HepG2 (cell line): ENCODE measurements around the gene ZCCHC24. TPM values are rescaled to one million over a fixed set of nuclear protein-coding genes. Genes with fewer than 3 reads are reported as not detected.
A peak's percentile ranks its signal among the peaks of the same experiment; 100 is the strongest.

Source experiments
- ATRX ChIP-seq: sonication (generic); formaldehyde crosslinking; IDR thresholded peaks from 2 replicates; pipeline ENCODE4 v1.4.0; 2020; ENCODE audit warnings: missing genetic modification reagents, borderline replicate concordance
- NAIF1 ChIP-seq: sonication (generic); formaldehyde crosslinking; IDR thresholded peaks from 2 replicates; pipeline ENCODE4 v1.5.0; 2020; ENCODE audit warnings: mild to moderate bottlenecking, missing genetic modification reagents, borderline replicate concordance
- SAP130 ChIP-seq: IDR thresholded peaks from 2 replicates; pipeline ENCODE4 v1.6.1; 2016; ENCODE audit warnings: low read depth
- SNAI1 ChIP-seq: sonication (generic); formaldehyde crosslinking; IDR thresholded peaks from 2 replicates; pipeline ENCODE4 v1.5.0; 2020; ENCODE audit warnings: mild to moderate bottlenecking, missing genetic modification reagents, borderline replicate concordance
- TCF7L2 ChIP-seq: IDR thresholded peaks from 2 replicates; pipeline ENCODE4 v1.6.1; 2011; ENCODE audit warnings: mild to moderate bottlenecking, low read depth, low read length, moderate library complexity
- WIZ ChIP-seq: sonication (generic); formaldehyde crosslinking; IDR thresholded peaks from 2 replicates; pipeline ENCODE4 v1.5.1; 2020; ENCODE audit warnings: mild to moderate bottlenecking, missing genetic modification reagents
- XBP1 ChIP-seq: sonication (generic); formaldehyde crosslinking; IDR thresholded peaks from 2 replicates; pipeline ENCODE4 v1.5.0; 2020; ENCODE audit warnings: missing genetic modification reagents
- ZNF484 ChIP-seq: sonication (generic); formaldehyde crosslinking; IDR thresholded peaks from 2 replicates; pipeline ENCODE4 v1.5.1; 2020; ENCODE audit warnings: mild to moderate bottlenecking, low read depth, missing genetic modification reagents, borderline replicate concordance
- polyA plus RNA-seq, 8 experiments: library from polyadenylated mRNA; depleted of rRNA in 3 of 8; stranded (reverse) in 7 of 8; unstranded in 1 of 8; fragments of >200 nt; fragmentation: Illumina TruSeq in 4 of 8; extraction: Trizol in 4 of 8; gene quantifications; 2 replicates each; pipeline versions ENCODE4 v1.2.1 to v1.2.3, GENCODE V29; 2011 to 2016; ENCODE audit warnings: low read depth in 4 of 8, missing spikeins in 1 of 8, mixed read lengths in 1 of 8; ENCODE audit not compliant: insufficient read depth in 1 of 8
- total RNA-seq, 5 experiments: library from RNA; depleted of rRNA; stranded (reverse); fragments of >200 nt; fragmentation: Illumina TruSeq; extraction: Trizol; gene quantifications; 2 replicates each; pipeline ENCODE4 v1.2.3, GENCODE V29; 2016; ENCODE audit warnings: low read depth in 1 of 5
- TF ChIP-seq, protein P1 (sequence below): sonication (generic); formaldehyde crosslinking; IDR thresholded peaks from 2 replicates; pipeline ENCODE4 v1.4.0; 2020; ENCODE audit warnings: missing genetic modification reagents
- TF ChIP-seq, protein P2 (sequence below): sonication (generic); formaldehyde crosslinking; conservative IDR thresholded peaks from 2 replicates; pipeline ENCODE4 v1.4.0; 2020; ENCODE audit warnings: mild to moderate bottlenecking, missing genetic modification reagents, moderate library complexity
- TF ChIP-seq, protein P3 (sequence below): sonication (generic); formaldehyde crosslinking; IDR thresholded peaks from 2 replicates; pipeline ENCODE4 v1.4.0; 2020; ENCODE audit warnings: mild to moderate bottlenecking, missing genetic modification reagents
- TF ChIP-seq, protein P4 (sequence below): sonication (generic); formaldehyde crosslinking; IDR thresholded peaks from 2 replicates; pipeline ENCODE4 v1.5.0; 2020; ENCODE audit warnings: mild to moderate bottlenecking, missing genetic modification reagents, borderline replicate concordance
- TF ChIP-seq, protein P5 (sequence below): sonication (generic); formaldehyde crosslinking; conservative IDR thresholded peaks from 2 replicates; pipeline ENCODE4 v1.8.0; 2022; ENCODE audit warnings: mild to moderate bottlenecking, moderate library complexity, missing genetic modification reagents

The ZCCHC24 gene
- total and polyA plus RNA-seq, 2 of the 13 experiments (the other 11 are each of a cell fraction or from before 2014, with no cell fraction given): 3.1 to 7.9 TPM

DNA sequence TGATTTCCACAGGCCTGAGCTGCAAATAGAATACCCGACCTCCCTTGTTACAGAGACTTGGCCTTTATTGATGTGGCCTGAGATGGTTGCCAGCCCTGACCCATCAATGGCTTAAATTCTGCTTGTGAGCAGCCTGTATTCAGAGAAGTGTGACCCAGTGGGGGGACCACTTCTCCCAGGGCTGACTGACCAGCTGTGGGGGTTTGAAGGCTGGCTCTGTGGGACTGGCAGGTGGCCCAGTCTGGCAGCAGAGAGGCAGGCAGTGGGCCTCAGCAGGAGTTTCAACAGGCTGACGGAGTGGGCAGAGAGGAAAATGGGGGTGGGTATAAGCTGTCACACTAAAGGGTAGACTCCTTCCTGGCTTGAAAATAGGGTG lies 110.3 kb downstream of the ZCCHC24 start (continued):
- TF ChIP-seq, protein P1, sequence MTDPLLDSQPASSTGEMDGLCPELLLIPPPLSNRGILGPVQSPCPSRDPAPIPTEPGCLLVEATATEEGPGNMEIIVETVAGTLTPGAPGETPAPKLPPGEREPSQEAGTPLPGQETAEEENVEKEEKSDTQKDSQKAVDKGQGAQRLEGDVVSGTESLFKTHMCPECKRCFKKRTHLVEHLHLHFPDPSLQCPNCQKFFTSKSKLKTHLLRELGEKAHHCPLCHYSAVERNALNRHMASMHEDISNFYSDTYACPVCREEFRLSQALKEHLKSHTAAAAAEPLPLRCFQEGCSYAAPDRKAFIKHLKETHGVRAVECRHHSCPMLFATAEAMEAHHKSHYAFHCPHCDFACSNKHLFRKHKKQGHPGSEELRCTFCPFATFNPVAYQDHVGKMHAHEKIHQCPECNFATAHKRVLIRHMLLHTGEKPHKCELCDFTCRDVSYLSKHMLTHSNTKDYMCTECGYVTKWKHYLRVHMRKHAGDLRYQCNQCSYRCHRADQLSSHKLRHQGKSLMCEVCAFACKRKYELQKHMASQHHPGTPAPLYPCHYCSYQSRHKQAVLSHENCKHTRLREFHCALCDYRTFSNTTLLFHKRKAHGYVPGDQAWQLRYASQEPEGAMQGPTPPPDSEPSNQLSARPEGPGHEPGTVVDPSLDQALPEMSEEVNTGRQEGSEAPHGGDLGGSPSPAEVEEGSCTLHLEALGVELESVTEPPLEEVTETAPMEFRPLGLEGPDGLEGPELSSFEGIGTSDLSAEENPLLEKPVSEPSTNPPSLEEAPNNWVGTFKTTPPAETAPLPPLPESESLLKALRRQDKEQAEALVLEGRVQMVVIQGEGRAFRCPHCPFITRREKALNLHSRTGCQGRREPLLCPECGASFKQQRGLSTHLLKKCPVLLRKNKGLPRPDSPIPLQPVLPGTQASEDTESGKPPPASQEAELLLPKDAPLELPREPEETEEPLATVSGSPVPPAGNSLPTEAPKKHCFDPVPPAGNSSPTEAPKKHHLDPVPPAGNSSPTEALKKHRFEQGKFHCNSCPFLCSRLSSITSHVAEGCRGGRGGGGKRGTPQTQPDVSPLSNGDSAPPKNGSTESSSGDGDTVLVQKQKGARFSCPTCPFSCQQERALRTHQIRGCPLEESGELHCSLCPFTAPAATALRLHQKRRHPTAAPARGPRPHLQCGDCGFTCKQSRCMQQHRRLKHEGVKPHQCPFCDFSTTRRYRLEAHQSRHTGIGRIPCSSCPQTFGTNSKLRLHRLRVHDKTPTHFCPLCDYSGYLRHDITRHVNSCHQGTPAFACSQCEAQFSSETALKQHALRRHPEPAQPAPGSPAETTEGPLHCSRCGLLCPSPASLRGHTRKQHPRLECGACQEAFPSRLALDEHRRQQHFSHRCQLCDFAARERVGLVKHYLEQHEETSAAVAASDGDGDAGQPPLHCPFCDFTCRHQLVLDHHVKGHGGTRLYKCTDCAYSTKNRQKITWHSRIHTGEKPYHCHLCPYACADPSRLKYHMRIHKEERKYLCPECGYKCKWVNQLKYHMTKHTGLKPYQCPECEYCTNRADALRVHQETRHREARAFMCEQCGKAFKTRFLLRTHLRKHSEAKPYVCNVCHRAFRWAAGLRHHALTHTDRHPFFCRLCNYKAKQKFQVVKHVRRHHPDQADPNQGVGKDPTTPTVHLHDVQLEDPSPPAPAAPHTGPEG (CRISPR knock-in tag): no peak
- TF ChIP-seq TCF7L2 (no peak), ZNF484 (CRISPR knock-in tag) (no peak), NAIF1 (peak; percentile 32; the same call in 1 of the 2 replicates), SNAI1 (CRISPR knock-in tag) (no peak), WIZ (CRISPR knock-in tag) (no peak), SAP130 (CRISPR knock-in tag) (no peak), ATRX (CRISPR knock-in tag) (no peak), XBP1 (CRISPR knock-in tag) (0 out of 2 replicates have a peak, but pooled peaks have one; percentile 35)
- TF ChIP-seq, protein P2, sequence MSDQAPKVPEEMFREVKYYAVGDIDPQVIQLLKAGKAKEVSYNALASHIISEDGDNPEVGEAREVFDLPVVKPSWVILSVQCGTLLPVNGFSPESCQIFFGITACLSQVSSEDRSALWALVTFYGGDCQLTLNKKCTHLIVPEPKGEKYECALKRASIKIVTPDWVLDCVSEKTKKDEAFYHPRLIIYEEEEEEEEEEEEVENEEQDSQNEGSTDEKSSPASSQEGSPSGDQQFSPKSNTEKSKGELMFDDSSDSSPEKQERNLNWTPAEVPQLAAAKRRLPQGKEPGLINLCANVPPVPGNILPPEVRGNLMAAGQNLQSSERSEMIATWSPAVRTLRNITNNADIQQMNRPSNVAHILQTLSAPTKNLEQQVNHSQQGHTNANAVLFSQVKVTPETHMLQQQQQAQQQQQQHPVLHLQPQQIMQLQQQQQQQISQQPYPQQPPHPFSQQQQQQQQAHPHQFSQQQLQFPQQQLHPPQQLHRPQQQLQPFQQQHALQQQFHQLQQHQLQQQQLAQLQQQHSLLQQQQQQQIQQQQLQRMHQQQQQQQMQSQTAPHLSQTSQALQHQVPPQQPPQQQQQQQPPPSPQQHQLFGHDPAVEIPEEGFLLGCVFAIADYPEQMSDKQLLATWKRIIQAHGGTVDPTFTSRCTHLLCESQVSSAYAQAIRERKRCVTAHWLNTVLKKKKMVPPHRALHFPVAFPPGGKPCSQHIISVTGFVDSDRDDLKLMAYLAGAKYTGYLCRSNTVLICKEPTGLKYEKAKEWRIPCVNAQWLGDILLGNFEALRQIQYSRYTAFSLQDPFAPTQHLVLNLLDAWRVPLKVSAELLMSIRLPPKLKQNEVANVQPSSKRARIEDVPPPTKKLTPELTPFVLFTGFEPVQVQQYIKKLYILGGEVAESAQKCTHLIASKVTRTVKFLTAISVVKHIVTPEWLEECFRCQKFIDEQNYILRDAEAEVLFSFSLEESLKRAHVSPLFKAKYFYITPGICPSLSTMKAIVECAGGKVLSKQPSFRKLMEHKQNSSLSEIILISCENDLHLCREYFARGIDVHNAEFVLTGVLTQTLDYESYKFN (CRISPR knock-in tag): no peak
- TF ChIP-seq, protein P3, sequence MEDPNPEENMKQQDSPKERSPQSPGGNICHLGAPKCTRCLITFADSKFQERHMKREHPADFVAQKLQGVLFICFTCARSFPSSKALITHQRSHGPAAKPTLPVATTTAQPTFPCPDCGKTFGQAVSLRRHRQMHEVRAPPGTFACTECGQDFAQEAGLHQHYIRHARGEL (CRISPR knock-in tag): no peak
- TF ChIP-seq, protein P4, sequence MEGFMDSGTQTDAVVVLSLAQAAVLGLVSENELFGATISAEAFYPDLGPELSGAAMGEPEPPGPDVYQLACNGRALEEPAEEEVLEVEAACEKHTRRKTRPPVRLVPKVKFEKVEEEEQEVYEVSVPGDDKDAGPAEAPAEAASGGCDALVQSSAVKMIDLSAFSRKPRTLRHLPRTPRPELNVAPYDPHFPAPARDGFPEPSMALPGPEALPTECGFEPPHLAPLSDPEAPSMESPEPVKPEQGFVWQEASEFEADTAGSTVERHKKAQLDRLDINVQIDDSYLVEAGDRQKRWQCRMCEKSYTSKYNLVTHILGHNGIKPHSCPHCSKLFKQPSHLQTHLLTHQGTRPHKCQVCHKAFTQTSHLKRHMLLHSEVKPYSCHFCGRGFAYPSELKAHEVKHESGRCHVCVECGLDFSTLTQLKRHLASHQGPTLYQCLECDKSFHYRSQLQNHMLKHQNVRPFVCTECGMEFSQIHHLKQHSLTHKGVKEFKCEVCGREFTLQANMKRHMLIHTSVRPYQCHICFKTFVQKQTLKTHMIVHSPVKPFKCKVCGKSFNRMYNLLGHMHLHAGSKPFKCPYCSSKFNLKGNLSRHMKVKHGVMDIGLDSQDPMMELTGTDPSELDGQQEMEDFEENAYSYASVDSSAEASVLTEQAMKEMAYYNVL (CRISPR knock-in tag): no peak
- TF ChIP-seq, protein P5, sequence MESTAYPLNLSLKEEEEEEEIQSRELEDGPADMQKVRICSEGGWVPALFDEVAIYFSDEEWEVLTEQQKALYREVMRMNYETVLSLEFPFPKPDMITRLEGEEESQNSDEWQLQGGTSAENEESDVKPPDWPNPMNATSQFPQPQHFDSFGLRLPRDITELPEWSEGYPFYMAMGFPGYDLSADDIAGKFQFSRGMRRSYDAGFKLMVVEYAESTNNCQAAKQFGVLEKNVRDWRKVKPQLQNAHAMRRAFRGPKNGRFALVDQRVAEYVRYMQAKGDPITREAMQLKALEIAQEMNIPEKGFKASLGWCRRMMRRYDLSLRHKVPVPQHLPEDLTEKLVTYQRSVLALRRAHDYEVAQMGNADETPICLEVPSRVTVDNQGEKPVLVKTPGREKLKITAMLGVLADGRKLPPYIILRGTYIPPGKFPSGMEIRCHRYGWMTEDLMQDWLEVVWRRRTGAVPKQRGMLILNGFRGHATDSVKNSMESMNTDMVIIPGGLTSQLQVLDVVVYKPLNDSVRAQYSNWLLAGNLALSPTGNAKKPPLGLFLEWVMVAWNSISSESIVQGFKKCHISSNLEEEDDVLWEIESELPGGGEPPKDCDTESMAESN (CRISPR knock-in tag): no peak
